Naive thymus-derived CD8-positive, alpha-beta T cell (primary cell): ENCODE measurements around the gene TYMP. TPM values are rescaled to one million over a fixed set of nuclear protein-coding genes. Genes with fewer than 3 reads are reported as not detected.
A peak's percentile ranks its signal among the peaks of the same experiment; 100 is the strongest.

ENCODE experiments used
- ATAC-seq, 2 donors: fragments of 150-1000 bp; cut with Tn5 transposase in 1 of 2; sonication (Bioruptor Pico), chemical (Tn5 transposase) in 1 of 2; 1 replicate in 1 of 2; 2 replicates in 1 of 2; pipeline ENCODE4 v1.10.0; 2021; ENCODE audit warnings: mild to moderate bottlenecking in 2 of 2, moderate library complexity in 2 of 2
- POLR2A ChIA-PET: fragments of 350-600 bp; sonication (Branson Sonifier 250); formaldehyde crosslinking; loops from one replicate; lab custom pipeline; 2021; ENCODE audit warnings: antibody characterized with exemption; lab: Charles Lee
- DNase-seq, 10 donors: peaks; one replicate each; pipeline versions ENCODE4 v3.0.0 to v3.0.0-alpha.2; 2020 to 2022
- H3K27ac Mint-ChIP-seq, 10 donors: one replicate each; pipeline ENCODE4 v1.8.0; 2020 to 2022; ENCODE audit warnings: mild to moderate bottlenecking in 10 of 10, mixed read lengths in 10 of 10, moderate library complexity in 4 of 10, inconsistent platforms in 1 of 10
- H3K27me3 Mint-ChIP-seq, 5 donors: one replicate each; pipeline ENCODE4 v1.8.0; 2021 to 2022; ENCODE audit warnings: mixed read lengths in 5 of 5
- H3K36me3 Mint-ChIP-seq, 3 donors: one replicate each; pipeline ENCODE4 v1.8.0; 2020 to 2022; ENCODE audit warnings: mixed read lengths in 3 of 3, mild to moderate bottlenecking in 2 of 3, inconsistent platforms in 1 of 3
- H3K4me1 Mint-ChIP-seq, 4 donors: one replicate each; pipeline ENCODE4 v1.8.0; 2021 to 2022; ENCODE audit warnings: mixed read lengths in 4 of 4
- H3K4me3 Mint-ChIP-seq, 10 donors: one replicate each; pipeline ENCODE4 v1.8.0; 2020 to 2022; ENCODE audit warnings: mild to moderate bottlenecking in 10 of 10, mixed read lengths in 10 of 10, moderate library complexity in 6 of 10, inconsistent platforms in 1 of 10
- H3K9me3 Mint-ChIP-seq, 9 donors: one replicate each; pipeline ENCODE4 v1.8.0; 2020 to 2022; ENCODE audit warnings: mixed read lengths in 9 of 9, mild to moderate bottlenecking in 3 of 9, inconsistent platforms in 1 of 9, moderate library complexity in 1 of 9
- polyA plus RNA-seq, 3 donors: library from polyadenylated mRNA; unstranded; fragments of 300-500 nt; fragmentation: Illumina TruSeq; gene quantifications; one replicate each; pipeline ENCODE4 v1.2.3, GENCODE V29; 2021
- total RNA-seq, 8 experiments: library from RNA in 2 of 8; stranded (reverse) in 2 of 8; gene quantifications; one replicate each; pipeline ENCODE4 v1.2.3 and lab custom pipeline; 2021 to 2026

Gene TYMP
- total and polyA plus RNA-seq, 5 experiments from 2014 or later: 1.9 to 5.5 (median 3.1) TPM

DNA sequence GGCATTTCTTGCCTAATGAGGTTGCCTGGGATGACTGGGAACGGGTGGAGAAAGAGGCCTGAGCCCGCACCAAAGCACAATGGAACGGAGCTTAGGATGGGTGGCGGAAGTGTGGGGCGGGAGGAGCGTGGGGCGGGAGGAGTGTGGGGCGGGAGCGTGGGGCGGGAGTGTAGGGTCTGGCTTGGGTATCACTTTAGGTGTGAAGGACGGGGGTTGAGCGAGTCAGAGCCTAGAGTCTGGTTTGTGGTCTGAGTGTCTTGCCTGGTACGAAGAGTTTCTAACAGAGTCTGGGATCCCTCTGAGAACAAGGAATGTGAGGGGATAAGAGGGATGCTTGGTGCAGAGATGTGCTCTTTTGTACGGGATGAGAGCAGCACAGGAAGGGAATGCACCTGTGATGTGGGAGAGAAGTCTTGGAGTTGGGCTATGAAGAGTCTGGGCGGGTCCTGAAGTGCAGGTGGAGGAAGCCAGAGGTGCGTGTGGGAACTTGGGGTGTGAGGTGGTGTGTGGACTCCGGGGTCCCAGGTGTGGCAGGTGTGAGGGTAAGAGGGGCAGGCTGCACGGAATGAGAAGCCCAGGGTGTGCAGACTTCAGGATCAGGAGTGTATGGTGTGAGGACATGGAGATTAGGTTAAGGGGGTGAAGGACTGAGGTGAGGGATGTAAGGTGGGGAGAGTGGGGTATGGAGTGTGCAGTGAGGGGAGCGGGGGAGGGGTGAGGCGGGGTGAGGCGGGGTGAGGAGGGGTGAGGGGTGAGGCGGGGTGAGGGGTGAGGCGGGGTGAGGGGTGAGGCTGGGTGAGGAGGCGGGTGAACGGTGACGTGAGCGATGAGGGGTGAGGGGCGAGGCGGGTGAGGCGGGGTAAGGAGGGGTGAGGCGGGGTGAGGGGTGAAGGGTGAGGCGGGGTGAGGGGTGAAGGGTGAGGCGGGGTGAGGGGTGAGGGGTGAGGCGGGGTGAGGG is 31.9 kb upstream of the TYMP start:
- POLR2A ChIA-PET: interaction anchor here (2.5 kb wide), 1 partner anchor 35 kb away, joined by 6 read pairs; no protein-coding TSS in a partner anchor
- peak overlapping the region; percentile 33 to 81 (median 68) for H3K4me3 Mint-ChIP-seq
- ATAC-seq (no peak), DNase-seq (peak in 1 of 10 donors; percentile 15)
- peaks cover 12 to 23% (median 17%) of the 10 kb centered on the region in 4 donors for H3K4me1 Mint-ChIP-seq
- no peaks in the 10 kb centered on the region for H3K9me3 Mint-ChIP-seq
- no peaks in the 10 kb centered on the region for H3K27me3 Mint-ChIP-seq
- peak overlapping the region; percentile 32 to 94 (median 66) for H3K27ac Mint-ChIP-seq
- H3K36me3 Mint-ChIP-seq: no peaks in the 10 kb centered on the region

DNA sequence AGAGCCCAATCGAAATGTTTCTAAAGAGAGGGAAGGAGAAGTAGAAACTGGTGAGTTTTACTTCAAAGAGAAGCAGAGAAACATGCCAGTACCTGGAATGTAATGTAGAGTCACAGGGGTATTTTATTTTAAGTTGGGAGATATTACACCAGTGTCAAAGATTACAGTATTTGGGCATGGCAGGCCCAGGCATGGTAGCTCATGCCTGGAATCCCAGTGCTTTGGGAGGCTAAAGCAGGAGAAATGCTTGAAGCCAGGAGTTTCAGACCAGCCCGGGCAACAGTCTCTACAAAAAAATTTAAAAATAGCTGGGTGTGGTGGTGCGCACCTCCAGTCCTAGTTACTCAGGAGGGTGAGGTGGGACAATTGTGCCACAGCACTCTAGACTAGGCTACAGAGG is 30.2 kb upstream of the TYMP start:
- H3K4me1 Mint-ChIP-seq: peaks cover 12 to 23% (median 17%) of the 10 kb centered on the region in 4 donors
- ATAC-seq (no peak), DNase-seq (no peak)
- H3K27ac Mint-ChIP-seq: no peak overlapping the region
- no peaks in the 10 kb centered on the region for H3K27me3 Mint-ChIP-seq
- no peak overlapping the region for H3K4me3 Mint-ChIP-seq
- H3K36me3 Mint-ChIP-seq: no peaks in the 10 kb centered on the region
- no peaks in the 10 kb centered on the region for H3K9me3 Mint-ChIP-seq
- POLR2A ChIA-PET: interaction anchor here (0.8 to 2.5 kb wide), 5 partner anchors 11 to 54 kb away, joined by 3 to 6 read pairs (median 4); partner anchors contain the start of gene MAPK8IP2

DNA sequence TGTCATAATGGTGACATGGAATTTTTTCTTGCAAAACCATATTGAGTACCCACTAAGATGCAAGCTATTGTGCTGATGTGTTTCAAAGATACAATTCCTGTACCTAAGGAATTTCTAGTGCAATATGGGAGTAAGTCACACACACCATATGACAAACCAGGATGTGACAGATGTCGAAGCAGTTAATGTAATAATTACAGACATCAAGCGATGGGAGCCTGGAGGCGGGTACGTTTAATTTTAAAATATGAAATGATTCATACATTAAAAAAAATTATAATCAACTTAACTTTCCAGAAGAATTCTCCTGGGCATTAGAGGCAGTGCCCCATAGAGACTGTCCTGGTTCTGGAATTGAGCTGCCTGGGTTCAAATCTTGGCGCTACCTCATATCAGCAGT is 26.9 kb upstream of the TYMP start:
- no peaks in the 10 kb centered on the region for H3K9me3 Mint-ChIP-seq
- H3K4me3 Mint-ChIP-seq: no peak overlapping the region
- ATAC-seq (no peak), DNase-seq (no peak)
- H3K36me3 Mint-ChIP-seq: no peaks in the 10 kb centered on the region
- H3K4me1 Mint-ChIP-seq: peaks cover 3 to 8% (median 4%) of the 10 kb centered on the region in 4 donors
- H3K27me3 Mint-ChIP-seq: no peaks in the 10 kb centered on the region
- no peak overlapping the region for H3K27ac Mint-ChIP-seq
- POLR2A ChIA-PET: interaction anchor here (0.7 kb wide), 1 partner anchor 49 kb away, joined by 3 read pairs; the partner anchor contains the start of gene NCAPH2

DNA sequence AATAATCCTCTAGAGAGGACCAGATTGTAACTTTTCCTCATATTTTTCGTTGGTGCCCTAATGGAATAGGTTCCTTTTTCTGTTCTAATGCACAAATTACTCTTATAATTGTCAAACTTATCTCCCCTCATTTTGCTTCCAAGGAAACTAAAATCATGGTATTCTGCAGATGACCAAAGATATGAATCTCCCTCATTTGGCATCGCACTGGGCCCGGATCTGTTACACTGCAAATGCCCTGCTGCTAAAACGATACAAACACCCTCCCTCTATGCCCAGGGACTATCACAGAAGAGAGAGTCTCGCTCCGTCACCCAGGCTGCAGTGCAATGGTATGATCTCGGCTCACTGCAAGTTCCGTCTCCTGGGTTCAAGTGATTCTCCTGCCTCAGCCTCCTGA is 23.5 kb upstream of the TYMP start:
- H3K27me3 Mint-ChIP-seq: no peaks in the 10 kb centered on the region
- no peak overlapping the region for H3K27ac Mint-ChIP-seq
- no peaks in the 10 kb centered on the region for H3K9me3 Mint-ChIP-seq
- H3K4me1 Mint-ChIP-seq: peaks cover 10 to 27% (median 22%) of the 10 kb centered on the region in 4 donors
- POLR2A ChIA-PET: interaction anchor here (4.0 to 6.7 kb wide), 2 partner anchors 13 to 26 kb away, joined by 19 to 72 read pairs; partner anchors contain the start of genes SCO2 and TYMP
- no peak for ATAC-seq
- H3K4me3 Mint-ChIP-seq: no peak overlapping the region
- no peak for DNase-seq
- H3K36me3 Mint-ChIP-seq: no peaks in the 10 kb centered on the region

DNA sequence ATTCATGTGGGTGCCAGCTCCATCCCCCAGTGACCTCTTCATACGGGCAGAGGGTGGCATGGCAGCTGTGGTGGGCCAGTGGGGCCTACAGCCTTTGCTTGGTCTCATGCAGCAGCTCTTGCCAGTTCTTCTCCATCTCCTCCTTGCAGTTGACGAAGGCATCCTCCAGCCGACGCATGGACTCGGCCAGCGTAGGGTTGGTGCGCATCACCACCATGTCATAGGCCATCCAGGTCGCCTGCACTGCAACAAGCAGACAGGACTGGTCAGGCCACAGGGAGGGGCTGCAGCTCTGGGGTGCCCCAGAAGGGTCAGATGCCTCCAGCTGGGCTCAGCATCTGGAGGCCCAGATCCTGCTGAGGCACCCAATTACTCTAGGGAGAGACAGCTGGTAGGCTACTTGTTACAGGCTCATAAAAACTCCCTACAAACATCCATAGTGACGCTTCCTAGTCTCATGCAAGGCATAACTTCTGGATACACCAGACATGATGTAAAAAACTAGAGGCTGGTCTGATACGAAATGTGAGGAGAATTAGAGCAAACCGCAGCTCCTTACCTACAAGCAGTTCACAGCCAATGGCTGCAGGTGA is 21.4 kb upstream of the TYMP start:
- Mint-ChIP-seq H3K27me3 (no peaks in the 10 kb centered on the region), H3K4me1 (peaks cover 12 to 32% (median 24%) of the 10 kb centered on the region in 4 donors), H3K27ac (peak overlapping the region in 5 of 10 donors; percentile 67 to 93 (median 80)), H3K9me3 (no peaks in the 10 kb centered on the region), H3K36me3 (no peaks in the 10 kb centered on the region), H3K4me3 (peak overlapping the region in 6 of 10 donors; percentile 26 to 76 (median 56))
- no peak for DNase-seq
- POLR2A ChIA-PET: interaction anchor here (0.9 to 6.7 kb wide), 5 partner anchors 11 to 32 kb away, joined by 3 to 72 read pairs (median 10); partner anchors contain the start of genes CHKB, SCO2, SYCE3 and TYMP
- ATAC-seq: no peak

DNA sequence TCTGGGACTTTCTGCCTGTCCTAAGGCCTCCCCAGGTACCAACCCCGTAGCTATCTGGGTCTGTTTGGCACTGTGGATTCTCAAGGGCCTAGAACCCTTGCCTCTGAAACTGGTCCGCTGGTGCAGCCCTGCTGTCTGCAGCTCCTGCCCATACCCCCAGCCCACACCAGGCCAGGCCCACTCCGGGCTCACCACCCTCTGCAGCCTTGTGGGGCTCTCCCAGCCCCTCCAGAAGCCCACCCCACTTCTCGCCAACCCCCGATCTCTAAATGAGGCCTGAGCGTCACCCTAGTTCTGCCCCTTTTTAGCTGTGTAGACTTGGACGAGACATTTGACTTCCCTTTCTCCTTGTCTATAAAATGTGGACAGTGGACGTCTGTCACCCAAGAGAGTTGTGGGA is 20.6 kb upstream of the TYMP start:
- H3K36me3 Mint-ChIP-seq: no peaks in the 10 kb centered on the region
- peak overlapping the region in 9 of 10 donors; percentile 14 to 93 (median 68) for H3K27ac Mint-ChIP-seq
- no peaks in the 10 kb centered on the region for H3K27me3 Mint-ChIP-seq
- POLR2A ChIA-PET: interaction anchor here (0.9 to 6.7 kb wide), 7 partner anchors 10 to 71 kb away, joined by 3 to 72 read pairs (median 10); partner anchors contain the start of genes CHKB, SCO2, SYCE3 and TYMP
- ATAC-seq (no peak), DNase-seq (no peak)
- H3K9me3 Mint-ChIP-seq: no peaks in the 10 kb centered on the region
- H3K4me1 Mint-ChIP-seq: peaks cover 17 to 40% (median 32%) of the 10 kb centered on the region in 4 donors
- H3K4me3 Mint-ChIP-seq: peak overlapping the region; percentile 50 to 88 (median 76)

DNA sequence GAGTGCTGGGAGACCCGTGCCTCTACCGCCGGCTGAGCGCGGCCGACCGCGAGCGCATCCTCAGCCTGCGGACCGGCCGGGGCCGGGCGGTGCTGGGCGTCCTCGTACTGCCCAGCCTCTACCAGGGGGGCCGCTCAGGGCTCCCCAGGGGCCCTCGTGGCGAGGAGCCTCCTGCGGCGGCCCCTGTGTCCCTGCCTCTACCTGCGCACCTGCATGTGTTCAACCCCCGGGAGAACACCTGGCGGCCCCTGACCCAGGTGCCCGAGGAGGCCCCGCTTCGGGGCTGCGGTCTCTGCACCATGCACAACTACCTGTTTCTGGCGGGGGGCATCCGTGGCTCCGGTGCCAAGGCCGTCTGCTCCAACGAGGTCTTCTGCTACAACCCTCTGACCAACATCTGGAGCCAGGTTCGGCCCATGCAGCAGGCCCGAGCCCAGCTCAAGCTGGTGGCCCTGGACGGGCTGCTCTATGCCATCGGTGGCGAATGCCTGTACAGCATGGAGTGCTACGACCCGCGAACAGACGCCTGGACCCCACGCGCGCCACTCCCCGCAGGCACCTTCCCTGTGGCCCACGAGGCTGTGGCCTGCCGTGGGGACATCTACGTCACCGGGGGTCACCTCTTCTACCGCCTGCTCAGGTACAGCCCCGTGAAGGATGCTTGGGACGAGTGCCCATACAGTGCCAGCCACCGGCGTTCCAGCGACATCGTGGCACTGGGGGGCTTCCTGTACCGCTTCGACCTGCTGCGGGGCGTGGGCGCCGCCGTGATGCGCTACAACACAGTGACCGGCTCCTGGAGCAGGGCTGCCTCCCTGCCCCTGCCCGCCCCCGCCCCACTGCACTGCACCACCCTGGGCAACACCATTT is 19.3 kb upstream of the TYMP start:
- POLR2A ChIA-PET: interaction anchor here (0.6 to 6.7 kb wide), 23 partner anchors 9 to 207 kb away, joined by 3 to 72 read pairs (median 6); partner anchors contain the start of genes ARSA, CHKB, LMF2 and NCAPH2
- H3K27me3 Mint-ChIP-seq: no peaks in the 10 kb centered on the region
- H3K36me3 Mint-ChIP-seq: no peaks in the 10 kb centered on the region
- ATAC-seq: peak; percentile 20 to 23
- H3K9me3 Mint-ChIP-seq: no peaks in the 10 kb centered on the region
- peak overlapping the region; percentile 63 to 93 (median 86) for H3K27ac Mint-ChIP-seq
- H3K4me3 Mint-ChIP-seq: peak overlapping the region; percentile 72 to 88 (median 78)
- peaks cover 19 to 51% (median 44%) of the 10 kb centered on the region in 4 donors for H3K4me1 Mint-ChIP-seq
- DNase-seq: no peak

DNA sequence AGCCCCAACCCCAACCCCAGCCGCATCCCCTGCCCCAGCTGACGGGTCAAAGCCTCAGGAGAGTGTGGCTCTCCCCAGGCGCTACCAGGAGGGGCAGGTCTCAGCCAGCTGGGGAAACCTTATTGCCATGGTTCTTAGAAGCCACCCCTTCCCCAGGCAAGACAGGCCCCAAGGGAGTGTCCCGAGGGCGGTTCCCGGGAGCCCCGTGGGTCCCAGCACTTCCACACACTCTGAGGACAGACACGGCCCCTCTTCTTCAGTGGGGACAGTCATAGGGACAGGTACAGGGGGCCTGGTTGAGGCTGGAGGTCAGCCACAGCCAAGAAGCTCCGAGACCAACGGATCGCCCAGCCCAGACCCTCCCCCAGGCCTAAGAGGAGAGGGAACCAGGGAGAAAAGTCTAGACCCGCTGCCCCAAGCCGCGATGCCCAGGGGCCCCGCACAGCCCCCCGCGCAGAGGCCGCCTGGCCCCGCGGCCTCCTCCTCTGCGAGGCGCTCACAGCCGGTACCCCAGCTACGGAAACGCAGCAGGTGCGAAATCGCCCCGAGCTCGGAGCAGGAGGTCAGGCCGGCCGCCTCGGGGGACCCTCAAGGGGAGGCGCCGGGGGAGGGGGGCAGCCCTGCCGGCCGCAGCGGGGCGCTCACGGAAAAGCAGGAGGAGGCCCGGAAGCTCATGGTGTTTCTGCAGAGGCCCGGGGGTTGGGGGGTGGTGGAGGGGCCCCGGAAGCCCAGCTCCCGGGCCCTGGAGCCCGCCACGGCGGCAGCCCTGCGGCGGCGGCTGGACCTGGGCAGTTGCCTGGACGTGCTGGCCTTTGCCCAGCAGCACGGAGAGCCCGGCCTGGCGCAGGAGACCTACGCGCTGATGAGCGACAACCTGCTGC is 18.5 kb upstream of the TYMP start:
- peak overlapping the region in 9 of 10 donors; percentile 65 to 88 (median 82) for H3K27ac Mint-ChIP-seq
- ATAC-seq (peak; percentile 65 to 69), DNase-seq (peak; percentile 33 to 80 (median 58))
- no peaks in the 10 kb centered on the region for H3K36me3 Mint-ChIP-seq
- no peaks in the 10 kb centered on the region for H3K27me3 Mint-ChIP-seq
- peak overlapping the region in 9 of 10 donors; percentile 61 to 80 (median 71) for H3K4me3 Mint-ChIP-seq
- peaks cover 19 to 51% (median 46%) of the 10 kb centered on the region in 4 donors for H3K4me1 Mint-ChIP-seq
- POLR2A ChIA-PET: interaction anchor here (0.6 to 6.7 kb wide), 23 partner anchors 9 to 206 kb away, joined by 3 to 72 read pairs (median 5); partner anchors contain the start of genes ARSA, CHKB, LMF2 and NCAPH2
- H3K9me3 Mint-ChIP-seq: no peaks in the 10 kb centered on the region

DNA sequence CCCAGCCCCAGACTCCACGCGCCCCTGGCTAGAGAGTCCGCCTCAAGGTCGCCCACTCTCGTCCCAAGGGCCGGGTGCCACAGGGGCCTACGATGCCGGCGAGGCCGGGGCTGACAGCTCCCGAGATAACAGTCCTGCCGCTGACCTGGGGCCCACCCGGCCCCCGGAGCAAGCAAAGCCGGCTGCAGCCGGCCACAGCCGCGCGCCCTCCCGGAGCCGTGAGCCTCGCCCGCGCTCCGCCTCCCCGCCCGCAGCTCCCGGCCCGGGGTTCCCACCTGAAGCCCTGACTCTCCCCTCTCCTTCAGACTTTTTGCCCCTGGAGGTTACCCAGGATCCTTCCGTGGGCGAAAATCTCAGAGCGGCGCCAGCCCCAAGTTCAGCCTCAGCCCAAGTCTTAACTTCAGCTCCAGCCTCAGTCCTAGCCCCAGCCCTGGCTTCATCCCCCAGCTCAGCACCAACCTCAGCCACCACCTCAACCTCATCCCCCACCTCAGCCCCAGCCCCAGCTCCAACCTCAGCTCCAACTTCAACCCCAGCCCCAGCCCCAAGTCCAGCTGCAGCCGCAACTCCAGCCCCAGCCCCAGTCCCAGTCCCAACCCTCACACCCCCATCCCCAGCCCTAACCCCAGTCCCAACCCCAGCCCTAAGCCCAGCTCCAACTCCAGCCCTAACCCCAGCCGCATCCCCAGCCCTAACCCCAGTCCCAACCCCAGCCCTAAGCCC is 17.6 kb upstream of the TYMP start:
- no peaks in the 10 kb centered on the region for H3K27me3 Mint-ChIP-seq
- no peaks in the 10 kb centered on the region for H3K36me3 Mint-ChIP-seq
- no peaks in the 10 kb centered on the region for H3K9me3 Mint-ChIP-seq
- H3K4me3 Mint-ChIP-seq: peak overlapping the region in 7 of 10 donors; percentile 14 to 81 (median 56)
- DNase-seq (no peak), ATAC-seq (no peak)
- peak overlapping the region in 6 of 10 donors; percentile 40 to 86 (median 77) for H3K27ac Mint-ChIP-seq
- H3K4me1 Mint-ChIP-seq: peaks cover 21 to 54% (median 46%) of the 10 kb centered on the region in 4 donors
- POLR2A ChIA-PET: interaction anchor here (0.5 to 6.7 kb wide), 13 partner anchors 8 to 232 kb away, joined by 3 to 72 read pairs (median 6); partner anchors contain the start of genes LMF2, NCAPH2, PPP6R2 and SCO2
